HCT116 (cell line): Measurements from ENCODE around the gene CPNE4. TPM values are rescaled to one million over a fixed set of nuclear protein-coding genes. Genes with fewer than 3 reads are reported as not detected.

Experiments
- ATAC-seq: fragments of 200-7000 bp; cut with Tn5 transposase; 2 replicates; pipeline ENCODE4 v1.9.1; 2020; ENCODE audit warnings: mild to moderate bottlenecking, moderate library complexity
- BruUV-seq: library from RNA; stranded (reverse); fragments of 400-500 nt; replicated peaks from 2 replicates; lab custom pipeline; 2021; lab: Mats Ljungman, UMichigan
- CTCF ChIA-PET: fragments of 300-600 bp; sonication (Branson Sonifier 250); formaldehyde crosslinking; loops from one replicate; lab custom pipeline; 2021; ENCODE audit warnings: antibody characterized with exemption; lab: Charles Lee
- POLR2A ChIA-PET: fragments of 300-600, 350-600 bp; sonication (Branson Sonifier 250); formaldehyde crosslinking; loops from one replicate; lab custom pipeline; 2021; ENCODE audit warnings: antibody characterized with exemption; lab: Charles Lee
- RAD21 ChIA-PET, 2 experiments: fragments of 300-600 bp; sonication (Branson Sonifier 250); formaldehyde crosslinking; loops; one replicate each; lab custom pipeline; 2023; ENCODE audit warnings: low total read pairs in 2 of 2; ENCODE audit not compliant: uncharacterized antibody in 2 of 2, unreplicated experiment in 2 of 2, low non-redundant PET in 1 of 2; lab: Charles Lee
- DNase-seq: peaks from one replicate; pipeline ENCODE4 v3.0.0-alpha.2; 2010; ENCODE audit warnings: low read depth, low spot score
- H2AFZ ChIP-seq: fragments of 200-600 bp; shearing (Covaris generic), sonication (generic); 2 replicates; pipeline ENCODE4 v1.6.1; 2017; ENCODE audit warnings: low read depth, mixed run types, mixed read lengths, antibody characterized with exemption, low read length; ENCODE audit not compliant: poor library complexity, severe bottlenecking
- H3K27ac ChIP-seq: 2 replicates; pipeline ENCODE4 v1.5.1; 2012; ENCODE audit warnings: low read depth, low read length
- H3K27me3 ChIP-seq: fragments of 200-600 bp; sonication (generic); 2 replicates; pipeline ENCODE4 v1.6.1; 2016; ENCODE audit warnings: mixed run types, low read length, mixed read lengths; ENCODE audit not compliant: insufficient read depth
- H3K36me3 ChIP-seq, 2 experiments: fragments of 200-500 bp in 1 of 2; fragments of 200-600 bp in 1 of 2; sonication (Bioruptor generic) in 1 of 2; sonication (generic) in 1 of 2; 2 replicates each; pipeline versions ENCODE4 v1.5.1 to v1.6.1; 2014 to 2016; ENCODE audit warnings: low read length in 2 of 2, inconsistent platforms in 1 of 2, mixed read lengths in 1 of 2, mixed run types in 1 of 2; ENCODE audit not compliant: insufficient read depth in 2 of 2, control insufficient read depth in 1 of 2
- H3K4me1 ChIP-seq, 2 experiments: fragments of 200-600 bp in 1 of 2; sonication (generic) in 1 of 2; 2 replicates each; pipeline versions ENCODE4 v1.5.1 to v1.6.1; 2012 to 2017; ENCODE audit warnings: low read length in 2 of 2, inconsistent platforms in 1 of 2, mild to moderate bottlenecking in 1 of 2, mixed read lengths in 1 of 2, mixed run types in 1 of 2, moderate library complexity in 1 of 2; ENCODE audit not compliant: insufficient read depth in 2 of 2, control insufficient read depth in 1 of 2
- H3K4me2 ChIP-seq: fragments of 200-600 bp; sonication (generic); 2 replicates; pipeline ENCODE4 v1.6.1; 2017; ENCODE audit warnings: mixed run types, low read length, mixed read lengths
- H3K4me3 ChIP-seq, 2 experiments: fragments of 200-600 bp in 1 of 2; sonication (generic) in 1 of 2; replicated peaks in 1 of 2; 2 replicates each; pipeline ENCODE4 v1.5.1; 2011 to 2016; ENCODE audit warnings: low read length in 2 of 2, control low read depth in 1 of 2, low read depth in 1 of 2, mild to moderate bottlenecking in 1 of 2, mixed read lengths in 1 of 2, mixed run types in 1 of 2
- H3K79me2 ChIP-seq: fragments of 200-600 bp; sonication (generic); 2 replicates; pipeline ENCODE4 v1.6.1; 2017; ENCODE audit warnings: mild to moderate bottlenecking, mixed run types, low read length, moderate library complexity, mixed read lengths; ENCODE audit not compliant: insufficient read depth
- H3K9ac ChIP-seq: fragments of 200-600 bp; sonication (generic); 2 replicates; pipeline ENCODE4 v1.6.1; 2016; ENCODE audit warnings: low read length, mixed read lengths
- H3K9me2 ChIP-seq: fragments of 200-600 bp; sonication (generic), shearing (Covaris generic); 2 replicates; pipeline ENCODE4 v1.6.1; 2017; ENCODE audit warnings: mixed run types, mild to moderate bottlenecking, moderate library complexity; ENCODE audit not compliant: insufficient read depth
- H3K9me3 ChIP-seq, 2 experiments: fragments of 200-500 bp in 1 of 2; fragments of 200-600 bp in 1 of 2; sonication (Bioruptor generic) in 1 of 2; sonication (generic) in 1 of 2; 2 replicates each; pipeline ENCODE4 v1.6.1; 2014 to 2017; ENCODE audit warnings: low read length in 2 of 2, mixed read lengths in 2 of 2, inconsistent platforms in 1 of 2, low read depth in 1 of 2, mild to moderate bottlenecking in 1 of 2, mixed run types in 1 of 2, moderate library complexity in 1 of 2; ENCODE audit not compliant: control insufficient read depth in 1 of 2, insufficient read depth in 1 of 2
- H4K20me1 ChIP-seq: fragments of 200-600 bp; sonication (generic), shearing (Covaris generic); 2 replicates; pipeline ENCODE4 v1.6.1; 2017; ENCODE audit warnings: mixed run types, mild to moderate bottlenecking, moderate library complexity; ENCODE audit not compliant: insufficient read depth
- CEBPB ChIP-seq: IDR thresholded peaks from 2 replicates; pipeline ENCODE4 v1.6.1; 2012; ENCODE audit warnings: low read depth
- ELF1 ChIP-seq: IDR thresholded peaks from 2 replicates; pipeline ENCODE4 v1.6.1; 2012; ENCODE audit warnings: low read depth, borderline replicate concordance
- FOSL1 ChIP-seq: IDR thresholded peaks from 2 replicates; pipeline ENCODE4 v1.6.1; 2012; ENCODE audit warnings: low read depth
- MAX ChIP-seq: IDR thresholded peaks from 2 replicates; pipeline ENCODE4 v1.6.1; 2012
- POLR2A ChIP-seq: IDR thresholded peaks from 2 replicates; pipeline ENCODE4 v1.7.0; 2011; ENCODE audit warnings: borderline replicate concordance; ENCODE audit not compliant: insufficient read depth, insufficient read length; ENCODE audit errors: extremely low read depth
- SIN3A ChIP-seq: IDR thresholded peaks from 2 replicates; pipeline ENCODE4 v1.6.1; 2012; ENCODE audit warnings: low read depth
- SP1 ChIP-seq: IDR thresholded peaks from 2 replicates; pipeline ENCODE4 v1.6.1; 2012; ENCODE audit warnings: low read depth
- ZBTB33 ChIP-seq: IDR thresholded peaks from 2 replicates; pipeline ENCODE4 v1.6.1; 2011; ENCODE audit warnings: mild to moderate bottlenecking, low read length, moderate library complexity; ENCODE audit not compliant: insufficient replicate concordance; ENCODE audit errors: extremely low read depth
- ZFX ChIP-seq: fragments of 450-650 bp; IDR thresholded peaks from 2 replicates; pipeline ENCODE4 v1.6.1; 2017
- ZNF274 ChIP-seq: fragments of 200-500 bp; sonication (Bioruptor generic); IDR thresholded peaks from 2 replicates; pipeline ENCODE4 v1.6.1; 2014; ENCODE audit warnings: mild to moderate bottlenecking, low read depth, low read length, inconsistent platforms
- intact Hi-C: fragments of 100-400 bp; cut with micrococcal nuclease; formaldehyde crosslinking; loops from 2 replicates; pipeline ENCODE4 v1.10.0; 2022
- total RNA-seq: library from RNA; stranded (reverse); gene quantifications from one replicate; pipeline ENCODE4 v1.2.1, GENCODE V29; 2021; ENCODE audit not compliant: unreplicated experiment

CPNE4 gene
- total RNA-seq, 1 experiment from 2014 or later = not detected

- Histone ChIP-seq H3K79me2 (no peaks in the 10 kb centered on the region), H3K4me1 (no peaks in the 10 kb centered on the region), H3K4me3 (no peak overlapping the region), H3K36me3 (no peaks in the 10 kb centered on the region), H4K20me1 (no peaks in the 10 kb centered on the region; the same call in 1 of the 2 replicates), H2AFZ (no peak overlapping the region), H3K9me2 (no peaks in the 10 kb centered on the region), H3K4me2 (no peak overlapping the region), H3K27ac (no peak overlapping the region), H3K9ac (no peak overlapping the region), H3K27me3 (peaks cover 13% of the 10 kb centered on the region; the same call in 1 of the 2 replicates), H3K9me3 (no peaks in the 10 kb centered on the region)
- ChIA-PET POLR2A (no interaction called here), CTCF (no interaction called here), RAD21 (no interaction called here)
- no peak for TF ChIP-seq SIN3A
- TF ChIP-seq CEBPB = no peak
- no peak for TF ChIP-seq SP1
- TF ChIP-seq POLR2A = no peak
- TF ChIP-seq MAX = no peak
- TF ChIP-seq FOSL1 = no peak
- no peak for TF ChIP-seq ZBTB33
- no peak for TF ChIP-seq ZFX
- TF ChIP-seq ELF1 = no peak
- no peak for TF ChIP-seq ZNF274
- BruUV-seq = no TSS peak
- DNase-seq (no peak), ATAC-seq (no peak)
- intact Hi-C loops = no loop called here
Measured at GRCh38 chr3:131756405-131756804, 278.4 kb downstream of the CPNE4 start.
